ENCODE results near the gene RABL3.

GRCh38 chr3:120713262-120713661, 29.1 kb downstream of the RABL3 start:
- TF ChIP-seq CTCF (IDR thresholded peaks at IDR 0.05; ENCODE audit: borderline replicate concordance, extremely low read depth, low read length, poor library complexity, severe bottlenecking) = no peak
- TF ChIP-seq EZH2 (IDR thresholded peaks at IDR 0.05; ENCODE audit: borderline replicate concordance, low read depth, low read length, severe bottlenecking) = no peak

Data from DND-41 (cell line).